ENCODE measurements around the gene PCNT. TPM values are rescaled to one million over a fixed set of nuclear protein-coding genes. Genes with fewer than 3 reads are reported as not detected.

Gene PCNT
- total RNA-seq, 5 donors from 2014 or later (not counting 1 experiment from before 2014, with no cell fraction given), result 52.8 to 65.0 (median 58.6) TPM

DNA sequence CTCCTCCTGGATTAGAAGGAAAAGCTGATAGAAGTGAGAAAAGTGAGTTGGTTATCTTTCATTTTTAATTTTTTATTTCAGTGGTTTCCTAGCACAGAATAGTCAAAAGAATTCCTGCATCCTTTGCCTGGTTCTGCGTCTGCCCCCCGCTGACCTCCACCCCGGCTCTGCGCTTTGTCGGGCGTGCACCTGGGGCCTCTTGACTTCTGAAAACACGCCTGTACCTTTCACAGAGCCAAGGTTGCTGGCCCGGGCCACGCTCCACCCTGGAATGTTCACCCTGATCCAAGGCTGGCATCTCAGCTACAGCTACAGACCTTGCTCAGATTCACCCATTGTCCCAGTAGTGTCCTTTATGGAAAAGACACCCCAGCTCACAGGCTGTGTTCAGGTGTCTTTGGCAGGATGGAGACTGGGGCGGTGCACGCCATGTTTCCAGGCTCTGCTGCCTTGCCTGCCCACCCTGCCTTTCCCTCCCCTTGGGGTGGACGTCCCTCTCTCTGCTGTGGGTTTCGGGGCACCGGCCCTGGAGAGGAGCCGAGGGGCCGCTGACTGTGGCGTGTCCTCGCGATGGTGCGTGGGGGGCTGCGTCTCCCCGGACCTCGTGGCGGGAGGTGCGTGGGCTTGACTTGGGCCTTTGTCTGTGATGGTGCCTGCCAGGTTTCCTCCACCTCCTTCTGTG is 94.5 kb downstream of the PCNT start:
- POLR2A ChIA-PET, result no interaction called here
- 96% methylated on average over 24 of the region's 25 CpGs for WGBS (ENCODE audit: insufficient coverage)
- Mint-ChIP-seq H3K27ac (no peak overlapping the region), H3K4me3 (no peak overlapping the region), H3K4me1 (peaks cover 0 to 4% (median 4%) of the 10 kb centered on the region in 3 donors), H3K9me3 (no peaks in the 10 kb centered on the region), H3K36me3 (peaks cover 44% of the 10 kb centered on the region), H3K27me3 (no peaks in the 10 kb centered on the region)
- Histone ChIP-seq H3K36me3 (ENCODE audit: control insufficient read depth in 2 of 2, extremely low read depth in 1 of 2, insufficient read depth in 1 of 2, low read length in 1 of 2) (peaks cover 15 to 27% of the 10 kb centered on the region in 2 donors), H3K27ac (ENCODE audit: low read length) (no peak overlapping the region), H3K9me3 (no peaks in the 10 kb centered on the region), H3K27me3 (replicated peaks in 1 of 2; ENCODE audit: control insufficient read depth in 2 of 2, extremely low read depth in 1 of 2, insufficient read depth in 2 of 2, low read length in 1 of 2) (no peaks in the 10 kb centered on the region), H3K4me3 (ENCODE audit: control insufficient read depth in 1 of 2, extremely low read depth in 1 of 2, low read length in 1 of 2) (no peak overlapping the region), H3K4me1 (ENCODE audit: control insufficient read depth in 1 of 2, extremely low read depth in 1 of 2, insufficient read depth in 2 of 2, low read length in 2 of 2) (peaks cover 10 to 16% of the 10 kb centered on the region in 2 experiments)
- CTCF ChIA-PET, result no interaction called here
- DNase-seq, result no peak
- ATAC-seq (replicated peaks in 1 of 4), result no peak

DNA sequence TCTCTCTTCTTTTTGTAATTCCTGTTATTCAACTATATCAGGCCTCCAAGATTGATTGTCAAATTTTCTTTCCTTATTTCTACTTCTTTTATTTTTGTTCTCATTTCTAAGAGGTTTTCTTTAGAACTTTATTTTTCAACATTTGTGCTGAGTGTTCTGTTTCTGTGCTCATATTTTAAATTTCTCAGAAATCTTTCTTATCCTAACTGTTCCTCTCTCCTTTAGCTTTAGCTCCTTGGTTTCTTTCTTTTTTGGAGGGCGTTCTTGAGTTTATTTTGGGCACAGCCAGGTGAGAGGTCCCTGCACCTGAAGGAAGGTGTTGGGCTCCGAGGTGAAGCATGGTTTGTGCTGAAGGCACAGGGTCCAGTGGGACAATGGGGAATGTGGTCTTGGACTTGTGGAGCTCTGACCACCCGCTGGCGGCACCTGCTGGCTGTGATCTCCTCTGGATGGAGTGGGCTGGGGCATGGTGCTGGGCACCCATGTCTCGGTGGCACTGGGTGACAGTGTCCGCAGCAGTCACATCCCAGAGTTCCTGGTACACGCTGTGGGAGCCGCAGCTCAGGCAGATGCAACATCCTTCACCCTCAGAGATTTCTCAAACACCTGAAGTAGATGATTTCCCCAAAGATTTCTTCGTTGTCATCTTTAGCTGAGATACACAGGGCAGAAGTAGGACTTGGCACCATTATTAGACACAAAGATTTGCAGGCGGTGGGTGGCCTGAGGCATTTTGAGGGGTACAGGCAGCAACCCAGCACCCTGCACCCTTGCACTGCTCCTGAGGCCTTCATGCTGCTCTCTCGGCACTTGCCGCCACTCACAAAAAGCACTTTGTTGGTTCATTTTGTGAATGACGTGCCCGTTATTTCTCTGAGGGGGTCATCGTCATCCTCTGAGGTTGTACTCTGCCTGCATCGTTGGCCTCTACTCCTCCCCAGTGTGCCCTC is 96.6 kb downstream of the PCNT start:
- WGBS (ENCODE audit: insufficient coverage), result 98% methylated on average over 12 of the region's 16 CpGs
- H3K36me3 Mint-ChIP-seq, result peaks cover 43% of the 10 kb centered on the region
- peaks cover 18 to 19% (median 19%) of the 10 kb centered on the region in 3 donors for H3K4me1 Mint-ChIP-seq
- ChIA-PET CTCF (no interaction called here), POLR2A (interaction anchor here in 1 of 2 donors (0.5 kb wide), 1 partner anchor 104 kb away, joined by 3 read pairs; no protein-coding TSS in a partner anchor)
- H3K9me3 Mint-ChIP-seq, result no peaks in the 10 kb centered on the region
- H3K27ac ChIP-seq (ENCODE audit: low read length), result no peak overlapping the region
- ATAC-seq (replicated peaks in 1 of 4) (no peak), DNase-seq (no peak)
- H3K4me3 Mint-ChIP-seq, result no peak overlapping the region
- H3K36me3 ChIP-seq (ENCODE audit: control insufficient read depth in 2 of 2, extremely low read depth in 1 of 2, insufficient read depth in 1 of 2, low read length in 1 of 2), result peaks cover 15 to 23% of the 10 kb centered on the region in 2 donors
- no peak overlapping the region for H3K27ac Mint-ChIP-seq
- H3K27me3 Mint-ChIP-seq, result no peaks in the 10 kb centered on the region
- peaks cover 14 to 33% of the 10 kb centered on the region in 2 experiments for H3K4me1 ChIP-seq (ENCODE audit: control insufficient read depth in 1 of 2, extremely low read depth in 1 of 2, insufficient read depth in 2 of 2, low read length in 2 of 2)
- no peak overlapping the region for H3K4me3 ChIP-seq (ENCODE audit: control insufficient read depth in 1 of 2, extremely low read depth in 1 of 2, low read length in 1 of 2)
- no peaks in the 10 kb centered on the region for H3K27me3 ChIP-seq (replicated peaks in 1 of 2; ENCODE audit: control insufficient read depth in 2 of 2, extremely low read depth in 1 of 2, insufficient read depth in 2 of 2, low read length in 1 of 2)
- H3K9me3 ChIP-seq, result no peaks in the 10 kb centered on the region

DNA sequence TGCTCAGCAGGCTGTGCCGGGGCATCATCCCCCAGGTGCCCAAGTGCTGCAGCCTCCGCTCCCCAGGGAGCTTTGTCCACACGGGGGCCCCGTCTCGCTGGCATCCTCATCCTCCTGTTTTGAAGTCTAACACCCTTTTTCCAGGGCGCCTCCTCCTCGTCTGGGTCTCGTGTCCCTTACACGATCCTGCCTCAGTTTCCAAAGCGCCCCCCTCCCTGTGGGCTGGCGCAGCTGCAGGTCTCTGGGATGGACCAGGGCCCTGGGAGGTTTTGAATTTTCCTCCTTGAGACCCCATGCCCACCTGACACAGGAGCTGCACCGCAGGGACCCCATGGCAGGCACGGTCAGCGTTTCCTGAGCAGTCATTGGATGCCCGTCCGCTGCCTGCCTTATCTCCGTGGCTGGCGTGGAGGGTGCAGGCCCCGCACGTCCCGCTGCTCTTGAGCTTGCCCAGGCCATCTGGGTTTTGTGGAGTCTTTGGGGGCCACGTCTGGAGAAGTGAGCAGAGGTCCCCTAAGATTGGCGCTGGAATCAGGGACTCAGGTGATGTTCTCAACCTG is 97.3 kb downstream of the PCNT start:
- H3K27ac ChIP-seq (ENCODE audit: low read length), result no peak overlapping the region
- DNase-seq (no peak), ATAC-seq (replicated peaks in 1 of 4) (no peak)
- Mint-ChIP-seq H3K27me3 (no peaks in the 10 kb centered on the region), H3K36me3 (peaks cover 35% of the 10 kb centered on the region), H3K4me1 (peaks cover 20 to 22% (median 21%) of the 10 kb centered on the region in 3 donors), H3K9me3 (no peaks in the 10 kb centered on the region), H3K4me3 (no peak overlapping the region), H3K27ac (no peak overlapping the region)
- 97% methylated on average over 19 of the region's 23 CpGs for whole genome bisulfite sequencing (ENCODE audit: insufficient coverage)
- no peaks in the 10 kb centered on the region for H3K9me3 ChIP-seq
- CTCF ChIA-PET, result no interaction called here
- H3K27me3 ChIP-seq (replicated peaks in 1 of 2; ENCODE audit: control insufficient read depth in 2 of 2, extremely low read depth in 1 of 2, insufficient read depth in 2 of 2, low read length in 1 of 2), result no peaks in the 10 kb centered on the region
- H3K4me3 ChIP-seq (ENCODE audit: control insufficient read depth in 1 of 2, extremely low read depth in 1 of 2, low read length in 1 of 2), result no peak overlapping the region
- peaks cover 13 to 21% of the 10 kb centered on the region in 2 donors for H3K36me3 ChIP-seq (ENCODE audit: control insufficient read depth in 2 of 2, extremely low read depth in 1 of 2, insufficient read depth in 1 of 2, low read length in 1 of 2)
- POLR2A ChIA-PET, result no interaction called here
- peaks cover 14 to 41% of the 10 kb centered on the region in 2 experiments for H3K4me1 ChIP-seq (ENCODE audit: control insufficient read depth in 1 of 2, extremely low read depth in 1 of 2, insufficient read depth in 2 of 2, low read length in 2 of 2)

GRCh38 chr21:46421756-46422555 is 98.0 kb downstream of the PCNT start:
- no peaks in the 10 kb centered on the region for H3K9me3 Mint-ChIP-seq
- ATAC-seq (replicated peaks in 1 of 4) (no peak), DNase-seq (no peak)
- peaks cover 6 to 23% of the 10 kb centered on the region in 2 donors for H3K36me3 ChIP-seq (ENCODE audit: control insufficient read depth in 2 of 2, extremely low read depth in 1 of 2, insufficient read depth in 1 of 2, low read length in 1 of 2)
- no peak overlapping the region for H3K4me3 Mint-ChIP-seq
- no peak overlapping the region for H3K27ac ChIP-seq (ENCODE audit: low read length)
- POLR2A ChIA-PET, result no interaction called here
- peaks cover 14 to 48% of the 10 kb centered on the region in 2 experiments for H3K4me1 ChIP-seq (ENCODE audit: control insufficient read depth in 1 of 2, extremely low read depth in 1 of 2, insufficient read depth in 2 of 2, low read length in 2 of 2)
- no peaks in the 10 kb centered on the region for H3K27me3 ChIP-seq (replicated peaks in 1 of 2; ENCODE audit: control insufficient read depth in 2 of 2, extremely low read depth in 1 of 2, insufficient read depth in 2 of 2, low read length in 1 of 2)
- H3K4me1 Mint-ChIP-seq, result peaks cover 20 to 22% (median 21%) of the 10 kb centered on the region in 3 donors
- CTCF ChIA-PET, result no interaction called here
- no peak overlapping the region for H3K27ac Mint-ChIP-seq
- peaks cover 35% of the 10 kb centered on the region for H3K36me3 Mint-ChIP-seq
- 95% methylated on average over 34 of the region's 35 CpGs for WGBS (ENCODE audit: insufficient coverage)
- H3K27me3 Mint-ChIP-seq, result no peaks in the 10 kb centered on the region
- no peaks in the 10 kb centered on the region for H3K9me3 ChIP-seq
- no peak overlapping the region for H3K4me3 ChIP-seq (ENCODE audit: control insufficient read depth in 1 of 2, extremely low read depth in 1 of 2, low read length in 1 of 2)

- ATAC-seq (replicated peaks in 1 of 4) (no peak), DNase-seq (no peak)
- Histone ChIP-seq H3K27me3 (replicated peaks in 1 of 2; ENCODE audit: control insufficient read depth in 2 of 2, extremely low read depth in 1 of 2, insufficient read depth in 2 of 2, low read length in 1 of 2) (no peaks in the 10 kb centered on the region), H3K27ac (ENCODE audit: low read length) (peak overlapping the region; percentile 46), H3K4me1 (ENCODE audit: control insufficient read depth in 1 of 2, extremely low read depth in 1 of 2, insufficient read depth in 2 of 2, low read length in 2 of 2) (peaks cover 14 to 49% of the 10 kb centered on the region in 2 experiments), H3K36me3 (ENCODE audit: control insufficient read depth in 2 of 2, extremely low read depth in 1 of 2, insufficient read depth in 1 of 2, low read length in 1 of 2) (peaks cover 6 to 25% of the 10 kb centered on the region in 2 donors), H3K9me3 (no peaks in the 10 kb centered on the region), H3K4me3 (ENCODE audit: control insufficient read depth in 1 of 2, extremely low read depth in 1 of 2, low read length in 1 of 2) (no peak overlapping the region)
- H3K4me1 Mint-ChIP-seq, result peaks cover 20 to 22% (median 21%) of the 10 kb centered on the region in 3 donors
- POLR2A ChIA-PET, result no interaction called here
- no peaks in the 10 kb centered on the region for H3K27me3 Mint-ChIP-seq
- CTCF ChIA-PET, result interaction anchor here in 1 of 2 donors (0.6 kb wide), 1 partner anchor 9 kb away, joined by 4 read pairs; no protein-coding TSS in a partner anchor
- no peaks in the 10 kb centered on the region for H3K9me3 Mint-ChIP-seq
- H3K36me3 Mint-ChIP-seq, result peaks cover 36% of the 10 kb centered on the region
- H3K4me3 Mint-ChIP-seq, result peak overlapping the region in 1 of 3 donors; percentile 32
- H3K27ac Mint-ChIP-seq, result peak overlapping the region; percentile 66 to 87
- WGBS (ENCODE audit: insufficient coverage), result 98% methylated on average over 8 of the region's 12 CpGs
Measured at GRCh38 chr21:46422636-46423241, 98.8 kb downstream of the PCNT start.

Measured in T-cell (primary cell).